GM23338 (cell line): Measurements from ENCODE around the gene PPP1R36.

Experiments used
- CREB1 ChIP-seq: fragments of 250-450 bp; sonication (Bioruptor Pico); IDR thresholded peaks from 2 replicates; pipeline ENCODE4 v1.5.0; 2020; ENCODE audit warnings: low read depth, mild to moderate bottlenecking, moderate library complexity
- EZH2 ChIP-seq: fragments of 200-600 bp; sonication (generic); IDR thresholded peaks from one replicate; pipeline ENCODE4 v1.8.0; 2017; ENCODE audit warnings: antibody characterized with exemption, mild to moderate bottlenecking, low read depth; ENCODE audit not compliant: unreplicated experiment
- EZH2phosphoT487 ChIP-seq: fragments of 200-600 bp; sonication (generic); IDR thresholded peaks from one replicate; pipeline ENCODE4 v1.8.1; 2018; ENCODE audit warnings: antibody characterized with exemption; ENCODE audit not compliant: unreplicated experiment
- JUNB ChIP-seq: IDR thresholded peaks from one replicate; pipeline ENCODE4 v1.6.1; 2016; ENCODE audit warnings: antibody characterized with exemption; ENCODE audit not compliant: unreplicated experiment
- TF ChIP-seq, protein P1 (sequence below), 2 experiments: fragments of 200-600 bp in 1 of 2; sonication (generic) in 1 of 2; conservative IDR thresholded peaks; 2 replicates each; pipeline versions ENCODE4 v1.5.1 to v1.6.1; 2016 to 2017; ENCODE audit warnings: antibody characterized with exemption in 2 of 2, low read depth in 2 of 2, mild to moderate bottlenecking in 2 of 2, moderate library complexity in 1 of 2

DNA sequence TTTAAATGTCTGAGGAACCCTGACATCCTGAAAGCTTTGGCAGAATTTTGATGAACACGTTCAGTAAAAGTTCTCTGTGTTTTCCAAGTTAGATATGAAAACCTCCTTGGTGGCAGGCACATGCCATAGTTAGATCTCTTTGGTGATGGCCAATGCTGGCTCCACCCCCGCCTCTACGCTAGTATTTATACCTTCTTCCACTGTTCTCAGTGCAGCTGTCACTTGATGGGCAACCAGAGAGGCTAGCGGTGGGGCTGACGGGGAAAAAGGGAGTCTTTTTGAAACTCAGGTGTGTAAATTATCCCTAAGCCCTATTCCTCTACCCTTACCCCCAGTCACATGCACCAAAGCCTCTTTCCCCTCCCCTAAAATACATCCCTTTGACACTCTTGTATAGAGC lies 32.1 kb downstream of the PPP1R36 start:
- TF ChIP-seq, protein P1, sequence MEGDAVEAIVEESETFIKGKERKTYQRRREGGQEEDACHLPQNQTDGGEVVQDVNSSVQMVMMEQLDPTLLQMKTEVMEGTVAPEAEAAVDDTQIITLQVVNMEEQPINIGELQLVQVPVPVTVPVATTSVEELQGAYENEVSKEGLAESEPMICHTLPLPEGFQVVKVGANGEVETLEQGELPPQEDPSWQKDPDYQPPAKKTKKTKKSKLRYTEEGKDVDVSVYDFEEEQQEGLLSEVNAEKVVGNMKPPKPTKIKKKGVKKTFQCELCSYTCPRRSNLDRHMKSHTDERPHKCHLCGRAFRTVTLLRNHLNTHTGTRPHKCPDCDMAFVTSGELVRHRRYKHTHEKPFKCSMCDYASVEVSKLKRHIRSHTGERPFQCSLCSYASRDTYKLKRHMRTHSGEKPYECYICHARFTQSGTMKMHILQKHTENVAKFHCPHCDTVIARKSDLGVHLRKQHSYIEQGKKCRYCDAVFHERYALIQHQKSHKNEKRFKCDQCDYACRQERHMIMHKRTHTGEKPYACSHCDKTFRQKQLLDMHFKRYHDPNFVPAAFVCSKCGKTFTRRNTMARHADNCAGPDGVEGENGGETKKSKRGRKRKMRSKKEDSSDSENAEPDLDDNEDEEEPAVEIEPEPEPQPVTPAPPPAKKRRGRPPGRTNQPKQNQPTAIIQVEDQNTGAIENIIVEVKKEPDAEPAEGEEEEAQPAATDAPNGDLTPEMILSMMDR (conservative IDR thresholded peaks at IDR 0.05; ENCODE audit: low read depth in 2 of 2) = no peak
- TF ChIP-seq CREB1 (CRISPR knock-in tag) (no peak), EZH2 (no peak), JUNB (no peak), EZH2phosphoT487 (no peak)
